Spinal cord (tissue), 10 donors: Measurements from ENCODE around the gene ENPP1. TPM values are rescaled to one million over a fixed set of nuclear protein-coding genes. Genes with fewer than 3 reads are reported as not detected.

Experiments
- DNase-seq, 6 donors: peaks; one replicate each; pipeline versions ENCODE4 v3.0.0 to v3.0.0-alpha.2; 2013 to 2015; ENCODE audit warnings: low spot score in 6 of 6, low read depth in 4 of 6
- H3K27ac ChIP-seq: one replicate; pipeline ENCODE4 v1.5.1; 2013; ENCODE audit warnings: low read depth, low read length, control low read depth
- H3K27me3 ChIP-seq: one replicate; pipeline ENCODE4 v1.6.1; 2013; ENCODE audit warnings: low read length; ENCODE audit not compliant: control insufficient read depth, insufficient read depth
- H3K36me3 ChIP-seq: one replicate; pipeline ENCODE4 v1.6.1; 2013; ENCODE audit warnings: low read length; ENCODE audit not compliant: control insufficient read depth, insufficient read depth
- H3K4me1 ChIP-seq: one replicate; pipeline ENCODE4 v1.6.1; 2013; ENCODE audit warnings: low read length; ENCODE audit not compliant: control insufficient read depth, insufficient read depth
- H3K4me3 ChIP-seq: one replicate; pipeline ENCODE4 v1.5.1; 2013; ENCODE audit warnings: low read depth, low read length, control low read depth
- H3K9me3 ChIP-seq: one replicate; pipeline ENCODE4 v1.6.1; 2013; ENCODE audit warnings: low read length; ENCODE audit not compliant: control insufficient read depth, insufficient read depth
- WGBS: methylation state at CpG from one replicate; pipeline ENCODE4 v1.1.5; 2013; ENCODE audit warnings: missing lambda C conversion rate; ENCODE audit not compliant: insufficient coverage; 5-methylcytosine and 5-hydroxymethylcytosine counted together
- polyA plus RNA-seq, 2 donors: library from polyadenylated mRNA; unstranded; fragments of 120-200 nt; gene quantifications; one replicate each; pipeline ENCODE4 v1.2.1, GENCODE V29; 2013; ENCODE audit not compliant: insufficient read length in 2 of 2
- small RNA-seq: library from RNA; depleted of rRNA; stranded (forward); fragments of <200 nt; gene quantifications from one replicate; pipeline ENCODE3, GENCODE V24; 2014; ENCODE audit warnings: low replicate concordance
- total RNA-seq, 2 donors: library from RNA; depleted of rRNA in 1 of 2; stranded (reverse); fragments of 120-200 nt in 1 of 2; fragments of >200 nt in 1 of 2; gene quantifications; one replicate each; pipeline versions ENCODE4 v1.2.3 to v1.2.4, GENCODE V29; 2013 to 2014
- donor health status: healthy.

ENPP1 gene
- total and polyA plus RNA-seq, 4 donors, result 2.1 to 10.8 (median 4.8) TPM

DNA sequence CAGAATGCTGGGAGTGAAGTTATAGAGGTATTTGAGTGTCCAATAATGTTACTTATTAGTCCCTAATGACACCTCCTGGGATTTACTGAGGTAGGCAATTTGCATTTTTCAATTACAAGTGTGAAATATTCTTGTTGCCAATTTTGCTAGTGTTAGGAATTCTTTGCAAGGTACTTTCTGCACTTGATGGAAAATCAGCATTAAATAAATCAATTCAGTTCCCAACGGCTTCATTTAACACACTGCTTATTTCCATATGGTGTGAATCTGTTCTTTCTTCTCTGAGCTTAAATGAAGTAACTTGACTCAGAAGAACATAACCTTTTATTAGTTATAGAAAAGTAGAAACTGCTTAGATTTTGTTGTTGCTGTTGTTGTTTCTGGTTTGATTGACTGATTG, 122.2 kb downstream of the ENPP1 start:
- no peak overlapping the region for H3K27ac ChIP-seq
- no peak overlapping the region for H3K4me3 ChIP-seq
- H3K4me1 ChIP-seq, result no peaks in the 10 kb centered on the region
- no peaks in the 10 kb centered on the region for H3K36me3 ChIP-seq
- WGBS, result no CpG with 5 or more reads among the region's 1 CpG
- no peaks in the 10 kb centered on the region for H3K9me3 ChIP-seq
- DNase-seq, result peak in 2 of 6 donors; percentile 32 to 77
- no peaks in the 10 kb centered on the region for H3K27me3 ChIP-seq

DNA sequence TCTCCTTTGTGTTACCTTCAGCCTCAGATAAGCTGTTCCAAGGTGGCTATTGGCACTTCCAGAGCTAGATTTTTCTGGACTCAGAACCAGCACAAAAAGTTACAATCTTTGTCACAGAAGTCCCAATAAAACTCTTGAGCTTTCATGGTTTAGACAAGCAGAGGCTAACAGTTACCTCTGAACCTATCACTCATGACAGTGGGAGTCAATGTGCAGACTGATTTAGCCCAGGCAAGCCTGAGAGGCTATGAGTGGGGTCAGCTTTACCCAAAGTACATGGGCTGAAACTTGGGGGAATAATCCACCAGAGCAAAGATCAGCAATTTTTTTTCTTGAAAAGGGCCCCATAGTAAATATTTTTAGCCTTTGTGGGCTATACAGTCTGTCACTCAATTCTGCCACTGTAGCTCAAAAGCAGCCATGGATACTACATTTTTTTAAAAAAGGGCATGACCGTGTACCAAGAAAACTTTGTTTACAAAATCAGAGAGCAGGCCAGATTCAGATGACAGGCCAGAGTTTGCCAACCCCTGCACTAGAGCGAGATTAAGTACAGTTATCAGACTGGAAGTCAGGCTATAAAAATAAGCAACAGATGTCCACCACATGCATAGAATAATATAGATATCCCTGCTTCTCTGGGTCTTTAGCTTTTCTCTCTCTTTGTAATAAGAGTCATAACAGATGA, 123.4 kb downstream of the ENPP1 start:
- Histone ChIP-seq H3K9me3 (no peaks in the 10 kb centered on the region), H3K36me3 (no peaks in the 10 kb centered on the region), H3K27ac (no peak overlapping the region), H3K27me3 (no peaks in the 10 kb centered on the region), H3K4me1 (no peaks in the 10 kb centered on the region), H3K4me3 (no peak overlapping the region)
- DNase-seq, result no peak
- WGBS, result 83% methylated on average over 1 of the region's 2 CpGs

DNA sequence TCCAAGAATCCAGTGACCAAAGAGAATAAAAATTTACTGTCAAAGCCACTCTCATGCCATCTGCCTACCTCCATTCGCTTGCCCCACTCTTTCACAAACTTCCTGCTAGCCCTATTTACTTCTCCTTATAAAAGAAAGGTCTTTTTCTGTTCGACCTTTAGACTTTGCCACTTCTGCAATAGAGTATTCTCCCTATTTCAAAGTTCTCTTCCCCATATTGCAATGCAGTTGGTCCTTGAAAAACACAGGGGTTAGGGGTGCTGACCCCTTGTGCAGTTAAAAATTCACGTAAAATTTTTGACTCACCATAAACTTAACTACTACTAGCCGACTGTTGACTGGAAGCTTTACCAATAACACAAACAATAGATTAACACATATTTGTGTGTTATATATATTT, 128.3 kb downstream of the ENPP1 start:
- 100% methylated on average over 1 of the region's 4 CpGs for WGBS
- H3K27me3 ChIP-seq, result no peaks in the 10 kb centered on the region
- no peak overlapping the region for H3K4me3 ChIP-seq
- H3K36me3 ChIP-seq, result no peaks in the 10 kb centered on the region
- H3K27ac ChIP-seq, result no peak overlapping the region
- peaks cover 2% of the 10 kb centered on the region for H3K9me3 ChIP-seq
- peaks cover 3% of the 10 kb centered on the region for H3K4me1 ChIP-seq
- no peak for DNase-seq

DNA sequence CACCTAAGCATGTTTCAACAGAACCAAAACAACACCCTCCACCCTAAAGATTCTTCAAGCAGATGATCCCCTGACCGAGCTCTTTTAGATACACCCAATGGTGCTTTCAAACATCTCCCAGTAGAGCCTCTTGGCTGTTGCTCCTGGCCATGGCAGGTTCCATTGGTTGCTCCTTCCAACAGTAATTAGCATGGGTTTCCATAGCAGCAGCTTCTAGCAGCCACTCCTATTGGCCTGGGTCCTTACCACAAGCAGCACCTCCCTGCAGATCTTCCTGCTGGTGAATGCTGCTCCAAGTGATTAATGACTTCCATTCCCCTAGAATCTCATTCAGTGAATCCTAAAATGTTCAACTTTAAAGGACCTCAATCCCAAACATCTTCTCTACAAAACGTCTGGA, 129.4 kb downstream of the ENPP1 start:
- DNase-seq, result peak in 1 of 6 donors; percentile 27

DNA sequence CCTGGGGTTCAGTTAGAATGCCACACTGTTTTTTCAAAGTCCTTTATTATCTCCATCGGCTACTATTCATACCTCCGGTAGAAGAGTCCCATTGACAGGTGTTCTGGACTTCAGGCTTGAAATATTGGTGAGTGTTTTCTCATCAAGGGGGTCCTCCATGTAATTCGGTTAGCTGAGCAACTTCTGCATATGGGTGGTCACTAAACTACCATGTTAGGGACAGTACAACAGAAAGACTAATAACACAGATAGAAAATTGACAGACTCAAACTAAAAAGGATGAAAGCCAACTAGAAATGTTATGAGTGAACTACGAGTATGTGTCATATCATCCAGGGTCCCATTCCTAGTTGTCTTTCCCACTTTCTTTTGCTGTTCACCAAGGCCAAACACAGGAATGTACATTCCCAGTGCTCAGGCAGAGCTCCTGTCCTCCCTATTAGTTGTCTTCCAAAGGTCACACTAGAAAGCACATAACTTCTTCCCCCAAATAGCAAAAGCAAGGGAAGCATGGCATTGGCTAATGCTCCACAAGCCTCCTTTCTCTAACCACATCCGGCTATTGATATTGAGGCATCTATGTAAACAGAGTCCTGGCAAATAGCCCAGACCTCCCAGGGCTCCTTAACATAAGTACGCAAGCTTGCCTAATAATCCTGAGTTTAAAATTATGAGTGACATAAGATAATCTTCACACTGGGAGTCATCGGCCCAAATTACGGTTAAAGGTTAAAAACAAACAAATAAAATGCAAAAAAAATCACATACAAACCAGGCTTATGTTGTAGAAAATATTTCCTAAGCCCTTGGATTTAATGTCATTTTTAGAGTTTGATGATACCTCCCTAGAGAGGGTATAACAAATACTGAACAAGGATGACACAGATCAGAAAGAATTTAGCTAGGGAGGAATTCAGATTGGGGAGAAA, 130.1 kb downstream of the ENPP1 start:
- no peak overlapping the region for H3K4me3 ChIP-seq
- WGBS, result 20% methylated on average over 1 of the region's 8 CpGs
- peaks cover 3% of the 10 kb centered on the region for H3K4me1 ChIP-seq
- no peak overlapping the region for H3K27ac ChIP-seq
- no peak for DNase-seq
- no peaks in the 10 kb centered on the region for H3K27me3 ChIP-seq
- no peaks in the 10 kb centered on the region for H3K36me3 ChIP-seq
- H3K9me3 ChIP-seq, result peaks cover 2% of the 10 kb centered on the region

More for the DNA sequence above, 129.4 kb downstream of the ENPP1 start:
- no peak overlapping the region for H3K4me3 ChIP-seq
- H3K9me3 ChIP-seq, result peaks cover 2% of the 10 kb centered on the region
- H3K27ac ChIP-seq, result no peak overlapping the region
- no peaks in the 10 kb centered on the region for H3K27me3 ChIP-seq
- H3K36me3 ChIP-seq, result no peaks in the 10 kb centered on the region
- peaks cover 3% of the 10 kb centered on the region for H3K4me1 ChIP-seq
- WGBS, result 31% methylated on average over 2 of the region's 2 CpGs

Small RNAs within 50 kb of the gene (small RNA-seq; reads per million reads assigned to genes)
- gene MIR548H5 (not detected), gene SELENOKP2 (not detected)

Other genes with a start within 250 kb of the ENPP1 start
- 10 to 100 TPM in 1 of 2 donors, under 1 TPM in 1; 0.55 to 10.7 TPM for gene ARG1, start 234.8 kb upstream of the ENPP1 start, total RNA-seq
- under 1 TPM; 0.17 to 0.23 TPM for gene ARG1, start 234.8 kb upstream of the ENPP1 start, polyA plus RNA-seq
- 10 to 100 TPM; 40.4 to 55.1 TPM for gene MED23, start 179.8 kb upstream of the ENPP1 start, total RNA-seq
- gene MED23, start 179.8 kb upstream of the ENPP1 start, polyA plus RNA-seq, result 10 to 100 TPM; 33.5 to 33.8 TPM
- gene ENPP3, start 170.7 kb upstream of the ENPP1 start, total RNA-seq, result 1 to 10 TPM in 1 of 2 donors, under 1 TPM in 1; 0.99 to 2.1 TPM
- gene ENPP3, start 170.7 kb upstream of the ENPP1 start, polyA plus RNA-seq, result 1 to 10 TPM; 1.1 to 1.8 TPM
- not detected for gene OR2A4, start 106.6 kb upstream of the ENPP1 start, total RNA-seq
- not detected for gene OR2A4, start 106.6 kb upstream of the ENPP1 start, polyA plus RNA-seq
- not detected for gene CTAGE9, start 97.0 kb upstream of the ENPP1 start, total RNA-seq
- under 1 TPM in 1 of 2 donors, not detected in 1; 0.39 TPM for gene CTAGE9, start 97.0 kb upstream of the ENPP1 start, polyA plus RNA-seq
- 10 to 100 TPM; 38.3 to 86.8 TPM for gene CCN2, start 143.4 kb downstream of the ENPP1 start, total RNA-seq
- 10 to 100 TPM; 16.3 to 25.8 TPM for gene CCN2, start 143.4 kb downstream of the ENPP1 start, polyA plus RNA-seq